HG03196 (cell line): Measurements from ENCODE around the gene GABRB3.

ENCODE experiments used
- ATAC-seq: cut with Tn5 transposase; IDR thresholded peaks from one replicate; pipeline ENCODE4 v1.9.1; 2021; ENCODE audit not compliant: unreplicated experiment

Gene GABRB3

DNA sequence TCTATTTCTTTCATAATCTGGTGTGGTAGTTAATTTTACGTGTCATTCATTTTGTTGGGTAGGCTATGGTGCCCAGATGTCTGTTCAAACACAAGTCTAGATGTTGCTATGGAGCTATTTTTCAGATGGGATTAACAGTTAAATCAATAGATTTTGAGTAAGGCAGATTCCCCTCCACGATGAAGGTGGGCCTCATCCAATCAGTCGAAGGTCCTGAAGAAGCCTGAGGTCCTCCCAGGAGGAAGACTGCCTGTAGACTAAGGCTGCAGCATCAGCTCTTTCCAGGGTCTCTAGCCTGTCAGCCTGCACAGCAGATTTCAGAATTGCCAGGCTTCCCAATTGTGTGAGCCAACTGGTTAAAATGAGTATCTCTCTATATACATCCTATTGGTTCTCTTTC is 92.9 kb downstream of the GABRB3 start:
- no peak for ATAC-seq

DNA sequence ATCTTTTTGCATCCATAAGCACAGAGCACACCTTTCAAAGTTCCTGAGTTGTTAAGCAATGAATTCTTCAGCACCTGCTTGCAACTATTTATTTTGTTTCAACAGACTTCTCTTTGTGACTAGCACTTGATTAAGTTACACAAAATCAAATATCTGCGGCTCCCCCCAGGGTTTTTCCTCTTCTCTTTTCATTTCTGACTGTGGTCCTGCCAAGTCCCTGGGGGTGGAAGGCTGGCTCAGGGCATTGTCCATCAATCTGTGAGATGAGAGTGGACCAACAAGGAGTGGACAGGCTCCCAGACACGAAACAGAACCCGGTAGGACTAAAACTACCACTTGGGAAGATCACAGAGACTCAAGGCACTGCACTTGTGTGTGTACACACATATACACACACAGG is 96.8 kb downstream of the GABRB3 start:
- ATAC-seq = no peak

DNA sequence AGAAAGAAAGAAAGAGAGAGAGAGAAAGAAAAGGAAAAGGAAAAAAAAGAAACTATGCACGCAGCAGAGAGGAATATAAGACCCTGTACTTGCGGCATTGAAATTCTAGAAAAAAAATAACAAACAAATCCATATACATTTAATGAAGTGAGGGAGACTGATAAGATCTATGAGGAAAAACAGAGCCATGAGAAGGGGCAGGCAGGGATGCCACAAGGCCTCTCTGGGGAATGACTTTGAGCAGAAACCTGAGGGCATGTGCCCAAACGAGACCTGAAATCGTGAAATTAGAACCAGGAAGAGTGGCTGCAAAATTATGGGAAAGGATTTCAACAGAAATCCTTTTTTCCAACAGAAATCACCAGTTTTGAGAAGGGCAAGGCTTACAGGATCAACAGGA is 98.4 kb downstream of the GABRB3 start:
- ATAC-seq = no peak

DNA sequence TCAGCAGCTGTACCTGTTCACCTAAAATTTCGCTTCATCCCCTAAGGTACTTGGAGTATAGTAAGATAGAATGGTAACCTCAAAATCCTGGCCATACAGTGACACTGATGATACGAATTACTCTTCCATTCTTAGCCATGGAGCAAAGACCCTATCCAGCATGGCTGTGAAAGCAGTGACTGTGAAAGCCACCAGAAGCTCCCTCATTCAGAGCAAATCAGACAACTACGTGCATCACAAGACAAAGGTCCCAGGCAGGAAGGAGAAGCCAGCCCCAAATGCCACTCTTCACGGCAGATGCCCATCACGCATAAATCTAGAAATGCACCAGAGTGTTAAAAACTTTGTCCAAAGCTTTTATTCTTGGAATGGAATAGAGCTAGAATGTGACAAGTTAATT is 99.4 kb downstream of the GABRB3 start:
- no peak for ATAC-seq

DNA sequence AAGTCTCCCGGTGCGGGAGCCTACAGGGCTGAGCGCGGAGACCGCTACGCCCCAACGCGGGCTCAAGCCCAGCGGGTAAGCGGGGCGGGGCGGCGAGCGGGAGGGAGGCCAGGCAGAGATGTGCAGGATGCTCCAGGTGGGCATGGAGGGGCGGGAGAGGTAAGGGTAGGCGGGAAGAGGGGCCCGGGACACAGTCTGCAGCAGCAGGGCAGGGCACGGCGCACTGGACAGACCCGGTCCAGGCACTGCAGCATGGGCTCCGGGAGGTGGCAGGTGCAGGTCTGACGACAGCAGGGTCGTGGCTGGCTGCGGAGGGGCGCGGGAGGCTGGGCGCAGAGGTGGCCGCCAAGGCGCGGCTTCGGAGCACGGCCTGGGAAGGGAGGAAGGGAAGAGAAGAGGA is 102.8 kb downstream of the GABRB3 start:
- ATAC-seq = no peak

DNA sequence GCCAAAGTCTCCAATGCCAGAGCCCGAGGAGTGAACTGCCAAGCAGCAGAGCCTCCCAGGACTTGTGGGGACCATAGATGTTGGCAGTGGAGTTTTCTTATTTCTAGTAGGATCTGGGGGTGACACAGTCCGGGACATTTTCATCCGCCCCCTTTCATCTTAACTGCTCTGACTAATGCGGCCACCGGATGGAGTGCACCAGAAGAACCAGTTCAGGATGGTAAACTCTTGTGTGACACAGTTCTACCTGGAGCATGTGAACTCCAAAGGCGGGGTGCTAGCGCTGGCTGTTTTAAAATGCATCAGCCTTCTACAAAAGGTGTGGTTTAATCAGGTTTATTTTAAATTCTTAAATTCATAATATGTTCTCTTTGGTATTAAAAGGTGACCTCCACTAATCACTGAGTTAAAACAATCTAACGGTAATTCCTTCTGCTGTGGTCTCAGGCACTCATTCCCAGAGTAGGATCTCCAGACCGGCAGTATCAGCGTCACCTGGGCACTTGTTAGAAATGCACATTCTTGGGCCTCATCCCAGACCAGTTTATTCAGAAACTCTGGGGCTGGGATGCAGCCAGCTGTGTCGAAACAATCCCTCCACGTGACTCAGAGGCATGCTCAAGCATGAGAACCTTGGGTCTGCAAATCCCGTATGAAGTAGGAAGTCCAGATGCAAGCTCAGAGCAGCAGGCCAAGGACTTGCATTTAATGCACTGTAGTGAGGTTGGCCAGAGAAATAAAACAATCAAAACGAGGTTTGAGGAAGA is 105.5 kb downstream of the GABRB3 start:
- ATAC-seq = no peak

DNA sequence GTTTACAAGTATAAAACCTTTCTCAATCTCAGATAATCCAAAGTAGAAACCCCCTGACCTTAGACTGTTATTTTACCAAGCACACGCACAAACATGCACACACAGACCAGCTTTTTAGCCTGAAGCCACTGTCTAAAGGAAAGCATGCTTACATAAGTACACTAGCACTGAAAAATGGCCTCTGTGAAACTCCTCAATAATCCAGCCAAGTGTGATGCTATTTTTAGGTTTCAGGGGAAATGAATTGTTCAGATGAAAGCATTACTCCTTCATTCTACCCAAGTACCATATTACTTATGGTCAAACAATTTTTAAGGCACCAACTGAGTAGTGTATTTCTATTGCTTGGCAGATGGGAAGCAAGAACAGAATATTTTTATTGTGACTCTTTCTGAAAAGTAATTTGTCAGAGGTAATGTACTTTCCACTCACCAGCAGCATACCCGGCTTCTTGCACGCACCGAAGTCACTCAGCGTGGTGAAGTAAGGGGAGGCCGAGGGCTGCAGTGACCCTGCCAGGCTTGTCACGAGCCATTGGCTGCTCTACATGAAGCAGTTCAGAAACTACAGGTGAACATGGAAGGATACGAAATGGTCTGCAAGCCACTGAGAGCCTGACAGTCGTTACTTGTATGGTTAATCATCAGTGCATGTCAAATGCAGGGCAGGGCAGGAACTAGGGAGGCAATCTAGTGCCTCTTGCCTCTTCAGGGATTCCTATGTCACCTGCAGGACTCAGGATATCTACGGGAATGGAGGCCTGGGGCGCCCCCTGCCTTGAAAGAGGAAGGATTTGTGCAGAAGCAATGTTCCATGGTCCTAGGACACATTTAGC is 106.7 kb downstream of the GABRB3 start:
- no peak for ATAC-seq

DNA sequence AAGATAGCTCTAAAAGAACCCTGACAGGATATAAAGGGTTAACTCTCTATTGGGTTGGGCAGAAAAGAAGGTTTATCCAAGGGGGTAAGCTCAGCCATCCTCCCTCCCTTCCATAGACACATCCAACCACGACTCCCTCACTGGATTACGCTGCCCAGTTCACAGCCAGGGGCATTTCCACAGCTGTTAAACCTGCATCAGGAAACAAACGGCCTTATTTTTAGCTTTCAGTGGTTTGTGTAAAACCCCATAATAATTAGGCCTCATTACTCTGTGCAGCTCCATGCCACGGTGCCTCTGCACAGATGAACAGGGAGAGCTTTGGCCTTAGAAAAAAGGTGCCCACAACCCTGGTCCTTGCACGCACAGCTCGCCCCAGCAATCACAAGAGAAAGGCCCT is 110.6 kb downstream of the GABRB3 start:
- ATAC-seq = no peak

DNA sequence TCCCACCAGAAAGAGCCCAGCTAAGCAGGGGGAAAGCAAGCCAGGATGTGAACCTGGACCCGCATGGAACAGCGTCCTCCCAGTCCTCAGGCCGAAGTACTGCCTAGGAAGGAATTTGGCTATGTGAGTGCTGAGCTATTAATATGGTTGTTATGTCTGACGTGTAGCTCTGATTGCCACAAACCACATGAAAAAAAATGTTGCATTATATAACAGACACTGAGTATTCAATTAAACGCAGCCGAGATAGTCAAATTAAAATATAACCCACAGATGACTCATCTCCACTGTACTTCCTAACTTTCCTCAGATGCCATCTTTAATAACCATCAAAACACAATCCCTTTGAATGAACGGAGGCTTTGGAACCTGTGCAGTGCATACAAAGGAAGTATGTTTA is 111.1 kb downstream of the GABRB3 start:
- no peak for ATAC-seq

DNA sequence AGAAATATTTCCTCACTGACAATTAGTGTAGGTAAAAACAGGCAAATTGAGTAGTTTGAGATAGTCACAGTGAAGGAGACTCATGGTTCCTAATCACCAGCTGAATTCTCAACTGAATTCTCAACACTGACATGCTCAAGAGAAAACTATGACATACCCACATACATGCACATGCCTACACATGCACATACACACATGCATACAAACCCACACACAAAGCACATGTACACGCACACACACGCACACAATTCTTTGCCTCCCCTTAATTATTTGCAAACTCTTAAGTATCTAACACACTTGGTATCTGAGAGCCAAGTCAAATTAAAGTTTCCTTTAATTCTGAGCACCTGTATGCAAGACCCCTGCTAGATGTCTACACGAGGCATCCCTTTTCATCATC is 111.8 kb downstream of the GABRB3 start:
- no peak for ATAC-seq

DNA sequence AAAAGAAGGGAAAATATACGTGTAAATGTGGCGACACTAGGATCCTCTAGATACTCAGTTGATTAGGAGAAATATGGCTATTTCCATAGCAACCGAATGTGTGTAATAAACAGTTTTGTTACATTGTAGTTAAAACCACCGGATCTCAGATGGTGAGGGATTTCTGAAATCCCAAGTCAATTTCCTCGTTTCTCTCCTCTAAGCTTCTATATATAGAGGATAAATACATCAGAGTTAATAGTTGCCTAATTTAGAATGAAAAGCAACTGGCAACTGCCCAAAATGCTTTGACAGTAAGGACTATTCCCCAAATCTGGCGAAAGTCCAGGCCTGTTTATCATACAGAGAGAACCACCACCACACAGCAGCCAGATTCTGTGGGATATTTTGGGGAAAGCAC is 112.6 kb downstream of the GABRB3 start:
- no peak for ATAC-seq

DNA sequence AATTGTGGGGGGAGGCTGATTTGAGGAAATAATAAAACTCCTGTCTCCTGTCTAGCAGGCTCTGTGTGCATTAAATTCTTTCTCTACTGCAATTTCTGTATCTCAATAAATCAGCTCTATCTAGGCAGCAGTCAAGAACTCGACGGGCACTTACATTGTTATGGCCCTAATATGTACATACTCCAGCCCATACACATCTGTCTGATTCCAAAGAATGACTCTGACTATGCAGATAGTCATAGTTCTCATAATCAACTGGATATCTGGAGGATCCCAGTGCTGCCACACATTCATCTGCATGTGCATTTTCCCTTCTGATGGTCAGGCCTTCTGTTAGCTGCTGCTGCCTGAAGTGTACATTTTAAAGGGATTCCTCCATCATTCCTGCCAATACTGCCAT is 114.6 kb downstream of the GABRB3 start:
- ATAC-seq = no peak

DNA sequence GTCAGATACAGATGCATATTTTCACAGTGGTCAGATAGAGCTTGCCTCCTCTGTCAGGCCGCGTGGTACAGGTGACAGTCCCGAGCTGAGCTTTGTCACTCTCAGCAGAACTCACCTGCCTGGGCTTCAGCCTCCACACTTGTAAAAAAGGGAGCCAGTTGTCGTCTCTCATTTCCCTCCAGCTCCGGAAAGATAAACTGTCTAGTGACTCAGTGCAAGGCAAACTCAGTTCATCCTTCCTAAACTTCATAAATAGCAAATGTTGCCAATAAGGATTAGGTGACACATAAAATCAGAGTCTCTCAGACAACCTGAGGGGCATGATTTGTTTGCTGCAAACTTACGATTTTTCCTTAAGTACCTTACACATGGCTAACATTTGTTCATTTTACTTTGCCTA is 116.8 kb downstream of the GABRB3 start:
- no peak for ATAC-seq

DNA sequence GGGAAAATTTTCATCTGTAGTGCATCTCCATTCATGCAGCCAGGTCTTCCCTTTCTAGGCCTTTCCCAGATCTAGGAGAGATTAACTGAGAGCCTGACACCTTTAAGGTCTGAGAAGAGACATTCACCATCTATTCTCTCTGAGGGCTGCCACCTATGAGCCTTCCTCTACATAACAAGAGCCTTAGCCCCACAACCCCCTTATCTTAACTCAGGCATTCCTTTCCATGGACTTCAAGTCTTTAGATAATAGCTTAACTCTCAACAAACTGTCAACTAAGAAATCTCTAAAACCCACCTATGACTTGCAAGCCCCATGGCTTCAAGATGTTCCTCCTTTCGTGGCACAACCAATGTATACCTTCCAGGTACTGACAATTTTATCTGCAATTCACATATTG is 121.0 kb downstream of the GABRB3 start:
- ATAC-seq = no peak

DNA sequence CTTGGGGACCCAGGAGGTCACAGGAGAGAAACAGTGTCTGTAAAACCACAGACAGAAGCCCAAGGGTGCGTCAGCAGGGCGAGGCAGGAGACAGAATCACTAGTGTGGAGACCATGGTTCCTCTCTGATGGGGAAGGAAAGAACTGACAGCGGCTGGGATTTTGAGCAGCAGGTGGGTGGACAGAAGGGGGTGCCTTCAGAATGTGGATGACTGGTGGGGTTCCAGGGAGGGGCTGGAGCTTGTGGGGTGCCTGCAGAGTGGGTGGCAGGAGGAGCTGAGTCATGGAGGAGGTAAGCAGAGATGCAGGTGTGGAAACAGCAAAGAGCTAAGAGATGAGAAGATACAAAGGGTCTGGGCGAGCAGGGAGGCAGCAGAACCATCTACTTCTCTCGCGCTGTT is 124.2 kb downstream of the GABRB3 start:
- ATAC-seq = no peak

DNA sequence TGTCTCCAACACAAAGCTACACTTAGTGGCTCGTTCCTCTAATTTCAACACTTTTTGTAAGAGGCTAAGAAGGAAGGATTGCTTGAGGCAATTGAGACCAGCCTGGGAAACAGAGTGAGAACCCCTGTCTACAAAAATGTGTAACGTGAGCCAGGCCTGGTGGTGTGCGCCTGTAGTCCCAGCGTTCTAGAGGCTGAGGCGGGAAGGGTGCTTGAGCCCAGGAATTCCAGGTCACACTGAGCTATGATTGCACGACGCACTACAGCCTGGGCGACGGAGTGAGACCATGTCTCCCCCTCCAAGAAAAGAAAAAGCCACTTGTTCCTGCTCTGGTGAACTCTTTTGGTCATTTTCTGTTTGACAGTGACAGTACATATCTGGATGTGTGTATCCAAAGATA is 127.9 kb downstream of the GABRB3 start:
- ATAC-seq = no peak

DNA sequence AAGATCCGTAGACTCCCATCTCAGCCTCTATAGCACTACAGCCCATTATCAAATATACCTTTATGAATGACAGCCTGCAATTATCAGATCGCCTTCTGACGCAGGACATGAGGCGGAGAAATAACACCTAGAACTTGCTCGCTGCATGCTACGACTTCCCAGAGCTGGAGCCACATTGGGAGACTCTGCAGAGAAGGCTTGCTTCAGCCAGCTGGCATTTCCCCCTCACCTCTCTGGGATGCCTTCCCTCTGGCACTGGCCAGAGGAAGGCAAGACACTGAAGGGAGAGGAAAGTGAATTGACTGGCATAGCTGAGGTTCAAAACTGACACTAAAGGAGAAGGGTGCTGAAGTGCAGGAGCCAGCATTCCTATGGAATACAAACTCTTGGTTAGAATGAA is 131.7 kb downstream of the GABRB3 start:
- ATAC-seq = no peak

DNA sequence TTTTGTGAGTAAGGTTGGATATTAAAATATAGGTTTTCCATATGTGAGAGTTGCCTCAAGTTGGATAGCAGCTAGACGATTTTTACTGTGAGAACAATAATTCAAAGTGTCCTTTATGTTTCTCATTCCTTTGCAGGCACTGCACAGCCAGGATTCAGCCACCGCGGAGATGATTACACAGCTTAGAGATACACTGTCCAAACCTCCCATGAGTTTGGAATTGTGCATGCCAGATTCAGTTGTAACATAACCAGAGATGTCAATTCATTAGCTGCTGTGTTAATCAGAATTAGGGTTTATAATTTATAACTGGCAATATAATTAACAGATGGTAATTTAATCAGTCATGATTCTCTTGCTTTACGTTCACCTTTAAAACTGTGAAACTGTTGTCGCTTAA is 132.3 kb downstream of the GABRB3 start:
- ATAC-seq = no peak

DNA sequence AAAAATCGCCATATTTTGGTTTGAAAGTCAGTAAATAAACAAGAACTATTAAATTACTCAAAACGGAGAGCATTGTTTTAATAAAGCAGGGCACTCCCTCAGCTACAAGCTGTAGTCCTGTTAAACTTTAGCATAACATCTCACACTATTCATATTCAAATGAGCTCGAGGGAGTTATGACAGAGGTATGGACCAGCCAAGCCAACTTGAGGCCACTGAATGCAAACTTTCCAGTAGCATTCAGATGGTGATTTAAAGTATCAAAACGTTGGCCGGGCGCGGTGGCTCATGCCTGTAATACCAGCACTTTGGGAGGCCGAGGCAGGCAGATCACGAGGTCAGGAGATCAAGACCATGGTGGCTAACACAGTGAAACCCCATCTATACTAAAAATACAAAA is 132.9 kb downstream of the GABRB3 start:
- no peak for ATAC-seq

DNA sequence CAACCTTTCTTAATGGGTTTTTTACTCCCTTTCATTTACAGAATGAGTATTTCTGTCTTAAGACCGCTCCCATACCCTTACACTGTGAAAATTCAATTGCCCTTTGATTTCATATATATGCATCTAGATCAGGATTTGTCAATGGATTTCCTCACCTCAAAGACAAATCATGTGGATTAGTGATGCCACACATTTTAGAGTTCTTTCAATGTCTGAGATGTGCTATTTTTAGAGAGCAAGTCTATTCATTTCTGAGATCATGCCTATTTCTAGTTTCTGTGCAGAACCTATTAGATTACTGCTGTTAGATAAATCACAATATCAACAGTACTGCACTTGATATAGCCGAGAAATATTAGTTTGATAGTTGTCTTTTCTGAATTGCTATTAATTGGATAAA is 137.3 kb downstream of the GABRB3 start:
- no peak for ATAC-seq

DNA sequence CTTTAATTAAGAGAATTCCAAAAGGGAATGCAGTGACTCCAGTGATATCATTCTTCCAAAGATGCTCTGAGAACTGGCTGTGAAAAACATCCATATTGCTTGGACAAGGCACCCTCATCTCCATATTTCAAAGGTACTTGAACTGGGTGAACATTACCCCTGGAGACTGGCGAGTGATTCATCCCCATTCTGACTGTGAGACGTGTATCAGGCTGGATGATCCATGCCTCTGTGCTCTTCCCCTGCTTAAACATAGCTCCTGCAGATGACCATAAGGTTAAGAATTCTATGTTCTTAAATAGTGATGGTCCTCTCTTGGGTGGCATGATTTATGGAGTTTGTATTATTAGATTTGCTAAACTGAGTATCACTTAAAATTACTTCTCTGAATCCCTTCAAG is 137.8 kb downstream of the GABRB3 start:
- no peak for ATAC-seq

DNA sequence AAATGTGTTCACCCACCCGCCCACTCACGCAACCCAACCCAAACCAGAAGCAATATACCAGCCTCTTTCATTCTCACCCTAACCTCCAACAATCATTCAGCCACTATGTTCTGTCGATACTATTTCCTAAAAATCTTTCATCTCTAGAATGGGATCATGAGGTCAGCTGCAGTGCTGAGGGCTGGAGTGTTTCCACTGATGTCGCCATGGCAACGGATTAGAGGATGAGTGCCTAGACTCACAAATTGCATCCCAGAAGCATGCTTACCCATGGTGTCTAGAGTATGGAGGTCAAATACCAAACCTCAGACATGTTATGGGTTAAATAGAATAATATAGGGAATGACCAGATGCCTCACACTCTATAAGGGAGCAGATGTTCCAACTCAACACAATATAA is 138.5 kb downstream of the GABRB3 start:
- ATAC-seq = no peak

DNA sequence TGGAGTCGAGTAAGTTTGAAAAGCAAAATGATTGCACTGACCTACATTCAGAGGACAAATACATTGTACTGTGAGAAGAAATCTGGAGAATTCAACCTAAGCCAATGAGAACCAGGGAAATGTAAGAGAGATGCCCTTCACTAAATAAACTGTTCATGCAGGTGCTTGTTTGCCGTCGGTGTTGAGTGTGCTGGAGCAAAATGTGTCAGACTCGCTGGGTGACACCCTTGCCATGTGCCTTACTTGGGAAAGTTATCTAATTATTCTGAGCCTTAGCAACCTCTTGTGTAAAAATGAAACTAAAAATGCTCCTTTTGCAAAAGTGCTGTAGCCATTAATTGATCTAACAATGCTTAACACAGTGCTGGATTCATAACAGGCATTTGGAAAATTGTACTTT is 140.4 kb downstream of the GABRB3 start:
- ATAC-seq = no peak
